ENCODE data around the gene MRPL17. TPM values are rescaled to one million over a fixed set of nuclear protein-coding genes. Genes with fewer than 3 reads are reported as not detected.

Gene MRPL17
- total RNA-seq, 1 experiment from 2014 or later = 77.1 TPM

DNA sequence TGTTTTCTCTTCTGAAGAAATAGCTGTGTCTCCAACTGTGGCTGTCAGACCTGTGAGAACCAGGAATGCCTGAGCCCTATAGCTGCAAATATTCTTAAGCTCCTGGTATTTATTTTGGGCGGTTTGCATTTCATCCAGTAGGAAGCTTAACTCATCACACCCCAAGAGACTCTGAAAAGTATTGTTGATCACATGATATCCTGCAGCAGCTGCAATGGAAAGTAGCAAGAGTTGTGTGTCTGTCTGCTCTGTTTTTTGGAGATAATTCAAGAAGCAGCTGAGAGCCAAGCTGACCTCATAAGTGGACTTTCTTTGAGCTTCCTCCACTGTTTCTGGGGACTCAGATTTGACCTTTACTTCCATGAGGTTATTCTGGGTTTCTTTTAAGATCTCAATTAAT, 36.4 kb upstream of the MRPL17 start (continued):
- TF ChIP-seq, protein P1, sequence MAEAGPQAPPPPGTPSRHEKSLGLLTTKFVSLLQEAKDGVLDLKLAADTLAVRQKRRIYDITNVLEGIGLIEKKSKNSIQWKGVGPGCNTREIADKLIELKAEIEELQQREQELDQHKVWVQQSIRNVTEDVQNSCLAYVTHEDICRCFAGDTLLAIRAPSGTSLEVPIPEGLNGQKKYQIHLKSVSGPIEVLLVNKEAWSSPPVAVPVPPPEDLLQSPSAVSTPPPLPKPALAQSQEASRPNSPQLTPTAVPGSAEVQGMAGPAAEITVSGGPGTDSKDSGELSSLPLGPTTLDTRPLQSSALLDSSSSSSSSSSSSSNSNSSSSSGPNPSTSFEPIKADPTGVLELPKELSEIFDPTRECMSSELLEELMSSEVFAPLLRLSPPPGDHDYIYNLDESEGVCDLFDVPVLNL (CRISPR knock-in tag; IDR thresholded peaks at IDR 0.05; ENCODE audit: borderline replicate concordance, low read depth) = no peak

- POLR2A ChIA-PET = no interaction called here
- peaks cover 49% of the 10 kb centered on the region for H3K27me3 Mint-ChIP-seq (ENCODE audit: low read depth)
- no peak for TF ChIP-seq ARID4B (CRISPR knock-in tag; IDR thresholded peaks at IDR 0.05; ENCODE audit: borderline replicate concordance)
- no peak for TF ChIP-seq ZNF396 (CRISPR knock-in tag; IDR thresholded peaks at IDR 0.05; ENCODE audit: borderline replicate concordance)
- TF ChIP-seq SP1 (CRISPR knock-in tag; conservative IDR thresholded peaks at IDR 0.05) = no peak
- no peak for TF ChIP-seq USF1 (CRISPR knock-in tag; IDR thresholded peaks at IDR 0.05)
- TF ChIP-seq JAZF1 (CRISPR knock-in tag; IDR thresholded peaks at IDR 0.05) = no peak
- TF ChIP-seq ZNF263 (CRISPR knock-in tag; IDR thresholded peaks at IDR 0.05; ENCODE audit: low read depth) = no peak
- TF ChIP-seq, protein P2, sequence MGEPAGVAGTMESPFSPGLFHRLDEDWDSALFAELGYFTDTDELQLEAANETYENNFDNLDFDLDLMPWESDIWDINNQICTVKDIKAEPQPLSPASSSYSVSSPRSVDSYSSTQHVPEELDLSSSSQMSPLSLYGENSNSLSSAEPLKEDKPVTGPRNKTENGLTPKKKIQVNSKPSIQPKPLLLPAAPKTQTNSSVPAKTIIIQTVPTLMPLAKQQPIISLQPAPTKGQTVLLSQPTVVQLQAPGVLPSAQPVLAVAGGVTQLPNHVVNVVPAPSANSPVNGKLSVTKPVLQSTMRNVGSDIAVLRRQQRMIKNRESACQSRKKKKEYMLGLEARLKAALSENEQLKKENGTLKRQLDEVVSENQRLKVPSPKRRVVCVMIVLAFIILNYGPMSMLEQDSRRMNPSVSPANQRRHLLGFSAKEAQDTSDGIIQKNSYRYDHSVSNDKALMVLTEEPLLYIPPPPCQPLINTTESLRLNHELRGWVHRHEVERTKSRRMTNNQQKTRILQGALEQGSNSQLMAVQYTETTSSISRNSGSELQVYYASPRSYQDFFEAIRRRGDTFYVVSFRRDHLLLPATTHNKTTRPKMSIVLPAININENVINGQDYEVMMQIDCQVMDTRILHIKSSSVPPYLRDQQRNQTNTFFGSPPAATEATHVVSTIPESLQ (CRISPR knock-in tag; IDR thresholded peaks at IDR 0.05) = no peak
- no peak for TF ChIP-seq EMX1 (CRISPR knock-in tag; IDR thresholded peaks at IDR 0.05)
- TF ChIP-seq TP53 (CRISPR knock-in tag; IDR thresholded peaks at IDR 0.05) = no peak
- TF ChIP-seq ZNF423 (CRISPR knock-in tag; IDR thresholded peaks at IDR 0.05) = no peak
- no peak for TF ChIP-seq SMAD4 (CRISPR knock-in tag; IDR thresholded peaks at IDR 0.05)
- no peak for TF ChIP-seq ZNF671 (CRISPR knock-in tag; IDR thresholded peaks at IDR 0.05)
- TF ChIP-seq OVOL2 (CRISPR knock-in tag; IDR thresholded peaks at IDR 0.05; ENCODE audit: borderline replicate concordance) = no peak
- no peak for TF ChIP-seq FOXP4 (CRISPR knock-in tag; IDR thresholded peaks at IDR 0.05)
- no peak for TF ChIP-seq TEAD4 (CRISPR knock-in tag; IDR thresholded peaks at IDR 0.05)
- TF ChIP-seq, protein P3, sequence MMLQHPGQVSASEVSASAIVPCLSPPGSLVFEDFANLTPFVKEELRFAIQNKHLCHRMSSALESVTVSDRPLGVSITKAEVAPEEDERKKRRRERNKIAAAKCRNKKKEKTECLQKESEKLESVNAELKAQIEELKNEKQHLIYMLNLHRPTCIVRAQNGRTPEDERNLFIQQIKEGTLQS (CRISPR knock-in tag; conservative IDR thresholded peaks at IDR 0.05) = no peak
- TF ChIP-seq NFYB (CRISPR knock-in tag; conservative IDR thresholded peaks at IDR 0.05; ENCODE audit: low read depth) = no peak
- TF ChIP-seq, protein P4, sequence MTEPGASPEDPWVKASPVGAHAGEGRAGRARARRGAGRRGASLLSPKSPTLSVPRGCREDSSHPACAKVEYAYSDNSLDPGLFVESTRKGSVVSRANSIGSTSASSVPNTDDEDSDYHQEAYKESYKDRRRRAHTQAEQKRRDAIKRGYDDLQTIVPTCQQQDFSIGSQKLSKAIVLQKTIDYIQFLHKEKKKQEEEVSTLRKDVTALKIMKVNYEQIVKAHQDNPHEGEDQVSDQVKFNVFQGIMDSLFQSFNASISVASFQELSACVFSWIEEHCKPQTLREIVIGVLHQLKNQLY (CRISPR knock-in tag; IDR thresholded peaks at IDR 0.05) = no peak
- TF ChIP-seq CREM (CRISPR knock-in tag; IDR thresholded peaks at IDR 0.05) = no peak
Observed at GRCh38 chr11:6717426-6717825, 34.3 kb upstream of the MRPL17 start.

More at GRCh38 chr11:6717426-6717825, 34.3 kb upstream of the MRPL17 start:
- ATAC-seq (no peak), DNase-seq (ENCODE audit: low spot score) (no peak)
- Mint-ChIP-seq H3K4me1 (no peaks in the 10 kb centered on the region), H3K27ac (no peak overlapping the region), H3K36me3 (peaks cover 7% of the 10 kb centered on the region), H3K4me3 (no peak overlapping the region), H3K9me3 (peaks cover 68% of the 10 kb centered on the region)
- CTCF ChIA-PET = no interaction called here
